ENCODE results near the gene MAMSTR.
A peak's percentile ranks its signal among the peaks of the same experiment; 100 is the strongest.

MAMSTR gene

DNA sequence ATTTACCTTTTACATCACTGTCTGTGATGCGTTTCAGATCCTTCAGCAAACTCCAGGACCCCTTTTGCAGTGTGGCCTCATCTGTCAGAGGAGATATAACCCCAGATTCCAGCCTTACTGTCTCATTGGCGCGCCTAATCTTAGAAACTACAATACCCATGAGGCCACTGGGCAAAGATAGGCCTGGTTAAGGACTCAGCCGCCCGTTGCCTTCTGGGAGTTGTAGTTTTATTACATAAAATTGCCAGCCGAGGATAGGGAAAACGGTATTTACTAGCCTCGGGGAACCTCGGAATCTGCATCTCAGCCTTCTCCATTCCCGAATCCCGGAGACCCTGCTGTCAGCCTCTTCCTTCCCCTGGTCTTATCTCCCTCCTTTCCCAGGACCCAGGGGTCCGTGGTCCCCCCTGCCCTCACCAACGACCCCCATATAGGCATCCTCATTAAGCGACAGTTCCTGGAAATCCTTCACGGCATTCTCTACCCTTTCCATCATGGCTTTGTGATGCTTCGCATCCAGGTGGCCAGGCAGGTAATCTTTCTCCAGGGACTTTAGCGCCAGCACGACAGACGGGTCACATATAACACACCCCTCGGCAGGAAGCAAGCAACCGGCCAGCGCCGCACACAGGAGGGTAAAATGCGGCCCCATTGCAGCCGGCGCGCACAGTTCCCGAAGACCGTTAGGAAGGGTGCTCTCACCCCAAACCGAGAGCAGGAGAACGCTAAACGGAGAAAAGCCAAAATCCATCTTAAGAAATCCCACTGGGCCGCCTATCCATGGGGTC lies 25.9 kb upstream of the MAMSTR start:
- peak; percentile 15 for FAIRE-seq

GRCh38 chr19:48742096-48742495 lies 22.6 kb upstream of the MAMSTR start:
- FAIRE-seq, result no peak

GRCh38 chr19:48741129-48741999 lies 21.8 kb upstream of the MAMSTR start:
- no peak for FAIRE-seq

GRCh38 chr19:48740164-48740972 lies 20.8 kb upstream of the MAMSTR start, which contains the start of gene RASIP1:
Gene RASIP1, minus strand, starts transcription at chr19:48740610. Its CDS starts 328 bp downstream, at chr19:48740282.
- FAIRE-seq, result no peak

GRCh38 chr19:48739404-48740163 lies 20.1 kb upstream of the MAMSTR start:
- FAIRE-seq, result no peak

DNA sequence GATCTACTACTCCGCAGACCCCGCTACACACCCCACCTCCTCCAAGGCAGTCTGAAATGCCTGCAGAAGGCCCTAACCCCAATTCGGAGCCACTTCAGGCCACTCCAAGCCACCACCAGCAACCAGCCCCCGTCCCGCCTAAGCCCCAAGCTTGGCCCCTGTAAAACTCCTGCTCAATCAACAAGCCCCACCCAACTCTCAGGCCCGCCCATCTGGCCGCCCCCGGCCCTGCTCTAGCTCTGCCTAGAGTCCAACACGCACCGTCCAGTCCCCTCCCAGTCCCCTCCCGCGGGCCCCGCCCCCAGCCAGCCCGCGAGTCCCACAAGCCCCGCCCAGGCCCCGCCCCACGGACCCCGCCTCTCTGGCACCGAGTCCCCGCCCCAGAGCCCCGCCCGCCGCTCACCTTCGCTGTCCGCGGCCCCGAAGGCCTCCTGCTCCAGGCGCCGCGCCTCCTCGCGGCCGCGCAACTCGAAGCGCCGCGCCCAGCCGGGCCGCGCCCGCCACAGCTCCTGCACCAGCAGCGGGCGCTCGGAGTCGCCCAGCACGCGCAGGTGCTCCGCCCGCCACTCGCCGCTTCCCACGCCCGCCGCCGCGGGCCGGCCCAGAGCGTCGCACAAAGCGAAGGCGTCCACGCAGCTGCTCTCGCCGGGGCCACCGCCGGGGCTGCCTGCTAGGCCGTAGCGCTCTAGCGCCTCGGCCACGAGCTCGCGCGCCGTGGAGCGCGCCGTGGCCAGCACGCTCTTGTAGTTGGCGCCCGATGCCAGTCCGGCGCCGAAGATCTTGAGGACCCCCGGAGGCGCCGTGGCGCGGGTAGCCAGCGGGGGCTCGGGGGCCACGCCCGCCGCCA lies 19.3 kb upstream of the MAMSTR start:
- no peak for FAIRE-seq

- FAIRE-seq, result no peak
Observed at GRCh38 chr19:48737360-48737998, 18.0 kb upstream of the MAMSTR start.

- FAIRE-seq, result peak; percentile 23
Observed at GRCh38 chr19:48735031-48735615, 15.6 kb upstream of the MAMSTR start.

GRCh38 chr19:48734625-48735024 lies 15.1 kb upstream of the MAMSTR start:
- FAIRE-seq, result no peak

DNA sequence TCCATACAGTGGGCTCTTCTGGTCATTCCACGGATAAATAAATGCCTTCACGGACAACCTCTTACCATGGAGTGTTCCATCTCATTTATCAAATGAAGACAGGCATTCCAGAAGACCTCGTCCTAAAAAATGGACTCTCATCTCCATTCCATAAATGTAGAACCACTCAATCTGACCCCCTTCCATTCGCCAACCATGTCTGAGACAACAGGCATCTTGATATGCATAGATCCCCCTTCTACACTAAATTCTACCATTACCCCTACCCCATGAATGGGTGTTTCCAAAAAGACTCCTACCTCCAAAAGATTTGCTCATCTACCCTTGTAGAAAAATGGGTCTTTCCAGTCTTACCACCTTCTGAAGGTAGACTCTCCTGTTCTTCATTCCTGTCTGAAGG lies 11.9 kb upstream of the MAMSTR start:
- FAIRE-seq, result no peak

- no peak for FAIRE-seq
Observed at GRCh38 chr19:48728911-48729664, 9.6 kb upstream of the MAMSTR start.

- no peak for FAIRE-seq
Observed at GRCh38 chr19:48726556-48726955, 7.0 kb upstream of the MAMSTR start.

DNA sequence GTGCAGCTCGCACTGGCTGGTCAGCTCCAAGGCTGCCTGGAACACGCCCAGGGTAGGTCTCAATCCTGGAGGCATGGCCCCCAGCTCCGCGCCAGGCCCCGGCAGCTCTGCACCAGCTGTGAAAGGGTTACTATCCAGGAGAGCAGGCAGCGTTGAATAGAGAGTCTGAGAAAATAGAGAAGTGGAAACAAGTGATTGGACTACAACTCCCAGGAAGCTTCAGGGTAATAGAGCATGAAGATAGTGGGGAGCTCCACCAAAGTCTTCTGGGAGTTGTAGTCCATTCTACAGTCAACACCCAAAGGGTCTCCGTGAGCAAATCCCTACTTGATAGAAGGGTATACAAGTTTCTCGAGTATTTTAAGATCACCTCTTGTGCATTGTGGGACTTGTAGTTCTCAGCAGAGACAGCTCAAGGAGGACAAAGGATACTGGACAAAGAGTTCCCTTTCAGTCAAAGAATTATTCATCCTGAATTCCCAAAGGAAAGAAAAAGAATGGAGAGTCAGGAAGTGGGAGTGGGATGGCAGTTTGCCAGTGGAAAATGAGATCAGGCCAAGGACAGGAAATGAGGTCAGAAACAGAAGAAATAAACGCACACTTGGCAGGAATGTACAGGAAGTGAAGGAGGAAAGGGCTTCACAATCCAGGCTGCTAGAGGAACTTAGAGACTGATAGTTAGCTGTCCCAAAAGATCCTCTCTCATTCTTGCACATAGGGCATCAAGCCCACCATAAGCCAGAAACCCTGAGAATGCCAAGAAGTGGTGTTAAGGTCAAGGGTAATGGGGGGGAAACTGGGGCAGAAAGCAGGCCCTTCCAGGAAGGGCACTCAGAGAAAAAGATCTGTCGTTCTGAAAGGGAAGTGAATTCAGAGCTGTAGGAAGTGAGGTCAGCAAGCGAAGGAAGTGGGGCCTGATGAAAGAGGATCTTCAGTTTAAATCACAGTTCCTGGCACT lies 5.5 kb upstream of the MAMSTR start:
- FAIRE-seq, result peak; percentile 94

- FAIRE-seq, result no peak
Observed at GRCh38 chr19:48722196-48722708, 2.7 kb upstream of the MAMSTR start.

GRCh38 chr19:48720613-48721296 lies 1.2 kb upstream of the MAMSTR start:
- FAIRE-seq, result peak; percentile 99

- FAIRE-seq, result no peak
Observed at GRCh38 chr19:48720251-48720612, 707 bp upstream of the MAMSTR start.

- no peak for FAIRE-seq
Observed at GRCh38 chr19:48718711-48719231, 754 bp downstream of the MAMSTR start.

All from G401.6 (cell line).